Stimulated activated CD4-positive, alpha-beta T cell treated with anti-CD3 and anti-CD28 coated beads, TNF-alpha, amount 100 ng/mL, for 48 hours (primary cell): ENCODE results near the gene CD68.
"Not testable (repeated sequence)": the region's sequence is repeated elsewhere in the genome, so short reads cannot be mapped to it uniquely, and the experiment has no call there.

Source experiments
- DNase-seq, 3 donors: peaks; one replicate each; pipeline ENCODE4 v3.0.0-alpha.2; 2020; ENCODE audit warnings: low read depth in 3 of 3

Gene CD68

GRCh38 chr17:7580604-7581575 is 1.5 kb downstream of the CD68 start:
- DNase-seq: no peak

- no peak for DNase-seq
Measured at GRCh38 chr17:7582396-7583252, 3.2 kb downstream of the CD68 start.

- DNase-seq: peak; percentile 85 to 93 (median 91)
Measured at GRCh38 chr17:7583253-7584109, 4.0 kb downstream of the CD68 start, which contains the start of gene MPDU1. Gene MPDU1 (plus strand): TSS chr17:7583852. CDS start chr17:7583863, 11 bp downstream.

GRCh38 chr17:7586673-7587419 is 7.4 kb downstream of the CD68 start:
- DNase-seq: no peak

- DNase-seq: no peak
Measured at GRCh38 chr17:7587420-7588151, 8.1 kb downstream of the CD68 start.

- no peak for DNase-seq
Measured at GRCh38 chr17:7588553-7589203, 9.2 kb downstream of the CD68 start.

- DNase-seq: peak; percentile 38 to 42 (median 41)
Measured at GRCh38 chr17:7589204-7589868, 9.9 kb downstream of the CD68 start.

- DNase-seq: no peak
Measured at GRCh38 chr17:7589891-7590691, 10.7 kb downstream of the CD68 start, which contains the start of gene SOX15. Gene SOX15 (minus strand): TSS chr17:7590094. CDS start chr17:7589676, 418 bp downstream.

GRCh38 chr17:7590743-7591142 is 11.3 kb downstream of the CD68 start:
- no peak for DNase-seq

- no peak for DNase-seq
Measured at GRCh38 chr17:7591596-7591995, 12.2 kb downstream of the CD68 start.

- no peak for DNase-seq
Measured at GRCh38 chr17:7592422-7593021, 13.1 kb downstream of the CD68 start.

- no peak for DNase-seq
Measured at GRCh38 chr17:7593296-7593695, 13.9 kb downstream of the CD68 start.

- DNase-seq: not testable (repeated sequence)
Measured at GRCh38 chr17:7597561-7597960, 18.1 kb downstream of the CD68 start.

- no peak for DNase-seq
Measured at GRCh38 chr17:7606280-7606679, 26.8 kb downstream of the CD68 start.

- DNase-seq: no peak
Measured at GRCh38 chr17:7610641-7611040, 31.2 kb downstream of the CD68 start.

GRCh38 chr17:7611635-7612293 is 32.3 kb downstream of the CD68 start:
- DNase-seq: no peak

GRCh38 chr17:7612294-7612640 is 32.8 kb downstream of the CD68 start:
- no peak for DNase-seq
